ENCODE measurements around the gene AREL1.

Gene AREL1

GRCh38 chr14:74658535-74659131, 54.2 kb downstream of the AREL1 start:
- no peak for DNase-seq

GRCh38 chr14:74656964-74657363, 55.9 kb downstream of the AREL1 start:
- no peak for DNase-seq

- DNase-seq: no peak
Measured at GRCh38 chr14:74655599-74656395, 57.1 kb downstream of the AREL1 start.

- no peak for DNase-seq
Measured at GRCh38 chr14:74654931-74655330, 57.9 kb downstream of the AREL1 start.

- DNase-seq: no peak
Measured at GRCh38 chr14:74653386-74654138, 59.3 kb downstream of the AREL1 start.

GRCh38 chr14:74652541-74652940, 60.3 kb downstream of the AREL1 start:
- DNase-seq: no peak

GRCh38 chr14:74650927-74651686, 61.8 kb downstream of the AREL1 start:
- DNase-seq: no peak

GRCh38 chr14:74649673-74650072, 63.2 kb downstream of the AREL1 start:
- no peak for DNase-seq

GRCh38 chr14:74649167-74649566, 63.7 kb downstream of the AREL1 start:
- DNase-seq: no peak

GRCh38 chr14:74648601-74649000, 64.3 kb downstream of the AREL1 start:
- no peak for DNase-seq

GRCh38 chr14:74647678-74648461, 65.0 kb downstream of the AREL1 start:
- no peak for DNase-seq

- no peak for DNase-seq
Measured at GRCh38 chr14:74647061-74647677, 65.7 kb downstream of the AREL1 start.

GRCh38 chr14:74645756-74646470, 67.0 kb downstream of the AREL1 start:
- DNase-seq: no peak

GRCh38 chr14:74645244-74645643, 67.6 kb downstream of the AREL1 start:
- no peak for DNase-seq

- DNase-seq: no peak
Measured at GRCh38 chr14:74641601-74642391, 71.1 kb downstream of the AREL1 start.

- no peak for DNase-seq
Measured at GRCh38 chr14:74638966-74639365, 73.9 kb downstream of the AREL1 start.

- no peak for DNase-seq
Measured at GRCh38 chr14:74638066-74638465, 74.8 kb downstream of the AREL1 start.

- no peak for DNase-seq
Measured at GRCh38 chr14:74637178-74637550, 75.7 kb downstream of the AREL1 start.

- DNase-seq: no peak
Measured at GRCh38 chr14:74636424-74637177, 76.3 kb downstream of the AREL1 start.

GRCh38 chr14:74635847-74636246, 77.0 kb downstream of the AREL1 start:
- no peak for DNase-seq

Data from CD4-positive, alpha-beta T cell treated with Interleukin-4 for 1 hour (primary cell).